HUES6 (cell line): ENCODE results near the gene DDT.
"Not testable (repeated sequence)": the region's sequence is repeated elsewhere in the genome, so short reads cannot be mapped to it uniquely, and the experiment has no call there.

Source experiments
- H3K27ac ChIP-seq: 2 replicates; pipeline ENCODE4 v1.7.0; 2013; ENCODE audit warnings: low read depth, mild to moderate bottlenecking, low read length, inconsistent platforms
- H3K27me3 ChIP-seq: 2 replicates; pipeline ENCODE4 v1.6.1; 2013; ENCODE audit warnings: low read length; ENCODE audit not compliant: control insufficient read depth, insufficient read depth
- H3K36me3 ChIP-seq: 2 replicates; pipeline ENCODE4 v1.6.1; 2013; ENCODE audit warnings: low read length; ENCODE audit not compliant: control insufficient read depth, insufficient read depth
- H3K4me1 ChIP-seq: 2 replicates; pipeline ENCODE4 v1.6.1; 2013; ENCODE audit warnings: low read length; ENCODE audit not compliant: control insufficient read depth, insufficient read depth
- H3K4me3 ChIP-seq: 2 replicates; pipeline ENCODE4 v1.5.1; 2013; ENCODE audit warnings: low read depth, low read length
- H3K9ac ChIP-seq: one replicate; pipeline ENCODE4 v1.6.1; 2013; ENCODE audit warnings: mild to moderate bottlenecking, low read length
- H3K9me3 ChIP-seq: 2 replicates; pipeline ENCODE4 v1.6.1; 2013; ENCODE audit warnings: low read depth, low read length; ENCODE audit not compliant: control insufficient read depth, insufficient read depth

The DDT gene

GRCh38 chr22:24006914-24007214 lies 32.6 kb upstream of the DDT start:
- Histone ChIP-seq H3K27ac (no peak overlapping the region), H3K4me1 (no peaks in the 10 kb centered on the region), H3K4me3 (no peak overlapping the region), H3K27me3 (no peaks in the 10 kb centered on the region), H3K36me3 (no peaks in the 10 kb centered on the region), H3K9ac (no peak overlapping the region), H3K9me3 (no peaks in the 10 kb centered on the region)

GRCh38 chr22:24006207-24006913 lies 32.1 kb upstream of the DDT start:
- Histone ChIP-seq H3K27me3 (no peaks in the 10 kb centered on the region), H3K9ac (no peak overlapping the region), H3K36me3 (no peaks in the 10 kb centered on the region), H3K9me3 (no peaks in the 10 kb centered on the region), H3K4me3 (no peak overlapping the region), H3K4me1 (no peaks in the 10 kb centered on the region), H3K27ac (no peak overlapping the region)

- Histone ChIP-seq H3K9ac (no peak within 1 kb of the TSS), H3K27me3 (no peaks in the 10 kb centered on the region), H3K4me3 (no peak within 1 kb of the TSS), H3K9me3 (no peaks in the 10 kb centered on the region), H3K4me1 (no peaks in the 10 kb centered on the region), H3K36me3 (no peaks in the 10 kb centered on the region), H3K27ac (no peak within 1 kb of the TSS)
These were observed 31.0 kb upstream of the DDT start, which contains the start of gene GSTT4 for GRCh38 chr22:24005201-24005600. Gene GSTT4, minus strand, starts transcription at chr22:24005453. Its CDS starts 97 bp downstream, at chr22:24005356.

- Histone ChIP-seq H3K4me3 (no peak overlapping the region), H3K27ac (no peak overlapping the region), H3K36me3 (no peaks in the 10 kb centered on the region), H3K9ac (no peak overlapping the region), H3K4me1 (no peaks in the 10 kb centered on the region), H3K9me3 (no peaks in the 10 kb centered on the region), H3K27me3 (no peaks in the 10 kb centered on the region)
These were observed 29.6 kb upstream of the DDT start for GRCh38 chr22:24003887-24004286.

GRCh38 chr22:24002851-24003250 lies 28.6 kb upstream of the DDT start:
- Histone ChIP-seq H3K4me3 (no peak overlapping the region), H3K4me1 (no peaks in the 10 kb centered on the region), H3K9ac (no peak overlapping the region), H3K36me3 (no peaks in the 10 kb centered on the region), H3K27ac (no peak overlapping the region), H3K27me3 (no peaks in the 10 kb centered on the region), H3K9me3 (no peaks in the 10 kb centered on the region)

- no peaks in the 10 kb centered on the region for H3K9me3 ChIP-seq
These were observed 28.0 kb upstream of the DDT start for GRCh38 chr22:24002272-24002671.

GRCh38 chr22:24001314-24001713 lies 27.1 kb upstream of the DDT start:
- H3K36me3 ChIP-seq, result no peaks in the 10 kb centered on the region
- no peak overlapping the region for H3K4me3 ChIP-seq
- H3K4me1 ChIP-seq, result no peaks in the 10 kb centered on the region
- no peak overlapping the region for H3K9ac ChIP-seq
- H3K27ac ChIP-seq, result no peak overlapping the region
- H3K27me3 ChIP-seq, result no peaks in the 10 kb centered on the region
- H3K9me3 ChIP-seq, result no peaks in the 10 kb centered on the region

More at GRCh38 chr22:24002272-24002671, 28.0 kb upstream of the DDT start:
- Histone ChIP-seq H3K4me3 (no peak overlapping the region), H3K9ac (no peak overlapping the region), H3K27ac (no peak overlapping the region), H3K4me1 (no peaks in the 10 kb centered on the region), H3K27me3 (no peaks in the 10 kb centered on the region), H3K36me3 (no peaks in the 10 kb centered on the region)

- not testable (repeated sequence) for H3K4me1 ChIP-seq, H3K9me3 ChIP-seq, H3K36me3 ChIP-seq, H3K27me3 ChIP-seq, H3K27ac ChIP-seq, H3K9ac ChIP-seq, H3K4me3 ChIP-seq
These were observed 25.5 kb upstream of the DDT start for GRCh38 chr22:23999779-24000178.

GRCh38 chr22:23997092-23997491 lies 22.9 kb upstream of the DDT start:
- no peaks in the 10 kb centered on the region for H3K4me1 ChIP-seq
- H3K9me3 ChIP-seq, result no peaks in the 10 kb centered on the region
- no peak overlapping the region for H3K4me3 ChIP-seq
- no peaks in the 10 kb centered on the region for H3K36me3 ChIP-seq
- no peaks in the 10 kb centered on the region for H3K27me3 ChIP-seq
- no peak overlapping the region for H3K27ac ChIP-seq
- no peak overlapping the region for H3K9ac ChIP-seq

GRCh38 chr22:23993581-23994177 lies 19.4 kb upstream of the DDT start:
- not testable (repeated sequence) for H3K4me1 ChIP-seq, H3K9me3 ChIP-seq, H3K36me3 ChIP-seq, H3K9ac ChIP-seq, H3K4me3 ChIP-seq, H3K27ac ChIP-seq, H3K27me3 ChIP-seq

GRCh38 chr22:23993080-23993479 lies 18.8 kb upstream of the DDT start:
- not testable (repeated sequence) for H3K27me3 ChIP-seq, H3K4me1 ChIP-seq, H3K9ac ChIP-seq

More at GRCh38 chr22:23993080-23993479, 18.8 kb upstream of the DDT start:
- H3K9me3 ChIP-seq, H3K36me3 ChIP-seq, H3K4me3 ChIP-seq, H3K27ac ChIP-seq: not testable (repeated sequence)
